Stimulated activated CD8-positive, alpha-beta memory T cell treated with anti-CD3 and anti-CD28 coated beads, Interleukin-12 subunit alpha, Interleukin-12 subunit beta, amount 100 ng/mL, for 24 hours (primary cell): ENCODE data around the gene SETDB1.
"Not testable (repeated sequence)": the region's sequence is repeated elsewhere in the genome, so short reads cannot be mapped to it uniquely, and the experiment has no call there.

ENCODE experiments used
- DNase-seq: peaks from one replicate; pipeline ENCODE4 v3.0.0-alpha.2; 2020; ENCODE audit errors: extremely low read depth

SETDB1 gene

GRCh38 chr1:150926097-150926741 is at the start of gene SETDB1:
SETDB1 (plus strand) TSS chr1:150926363; CDS start chr1:150927715, 1,352 bp downstream.
- DNase-seq: peak; percentile 88

GRCh38 chr1:150878931-150879330 is 47.2 kb upstream of the SETDB1 start:
- DNase-seq: not testable (repeated sequence)

DNA sequence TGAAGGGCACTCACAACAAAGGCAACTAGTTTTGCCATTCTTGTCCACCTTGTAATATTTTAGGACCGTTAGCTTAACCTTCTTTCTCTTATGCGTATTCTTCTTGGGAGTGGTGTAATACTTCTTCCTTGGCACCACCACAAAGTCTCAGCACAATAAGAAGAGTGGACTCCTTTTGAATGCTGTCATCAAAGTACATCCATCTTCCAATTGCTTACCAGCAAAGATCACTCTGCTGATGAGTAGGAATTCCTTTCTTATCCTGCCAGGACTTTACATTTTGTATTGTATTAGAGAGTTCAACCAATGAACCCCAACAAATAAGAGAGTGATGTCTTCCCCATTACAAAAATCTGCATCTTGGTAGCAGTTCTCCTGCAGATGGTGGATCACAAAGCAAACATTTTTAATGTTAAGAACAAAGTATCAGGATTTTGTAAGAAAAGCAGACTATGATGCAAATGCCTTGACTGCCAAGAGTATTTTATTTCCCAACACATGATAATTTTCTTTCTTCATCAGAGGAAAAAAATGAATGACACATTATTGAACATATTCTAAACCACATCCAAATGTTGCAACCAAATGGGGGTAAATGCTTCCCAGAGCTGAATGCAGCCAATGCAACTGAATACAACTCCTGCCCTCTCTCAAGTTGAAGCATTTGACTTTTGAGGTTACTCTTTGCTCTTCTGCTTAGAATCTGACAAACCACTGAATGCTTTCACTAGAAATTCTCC is 44.7 kb upstream of the SETDB1 start:
- no peak for DNase-seq

GRCh38 chr1:150883121-150883520 is 43.0 kb upstream of the SETDB1 start:
- not testable (repeated sequence) for DNase-seq

GRCh38 chr1:150887018-150887417 is 39.1 kb upstream of the SETDB1 start, which contains the start of gene CTXND2:
CTXND2 (plus strand) TSS chr1:150887136; CDS start chr1:150912315, 25,179 bp downstream.
- DNase-seq: no peak

GRCh38 chr1:150888727-150889126 is 37.4 kb upstream of the SETDB1 start:
- DNase-seq: no peak

DNA sequence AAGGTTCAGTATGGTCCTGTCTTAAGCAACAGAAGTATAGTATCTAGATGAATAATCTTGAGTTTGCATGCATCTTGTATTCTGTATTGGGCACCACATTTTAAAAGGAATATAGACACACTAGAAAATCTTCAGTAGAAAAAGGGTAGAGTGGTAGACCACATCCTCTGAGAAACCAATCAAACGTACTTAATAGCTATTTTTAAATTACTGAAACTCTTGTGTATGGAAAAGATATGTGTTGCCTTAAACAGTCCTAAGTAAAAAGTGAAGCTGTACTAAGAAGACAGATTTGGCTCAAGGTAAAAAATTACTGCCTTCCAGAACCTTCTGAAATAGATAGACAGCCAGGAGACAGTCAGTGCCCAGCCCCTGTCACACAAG is 36.1 kb upstream of the SETDB1 start:
- no peak for DNase-seq

GRCh38 chr1:150893336-150893913 is 32.7 kb upstream of the SETDB1 start:
- DNase-seq: no peak

DNA sequence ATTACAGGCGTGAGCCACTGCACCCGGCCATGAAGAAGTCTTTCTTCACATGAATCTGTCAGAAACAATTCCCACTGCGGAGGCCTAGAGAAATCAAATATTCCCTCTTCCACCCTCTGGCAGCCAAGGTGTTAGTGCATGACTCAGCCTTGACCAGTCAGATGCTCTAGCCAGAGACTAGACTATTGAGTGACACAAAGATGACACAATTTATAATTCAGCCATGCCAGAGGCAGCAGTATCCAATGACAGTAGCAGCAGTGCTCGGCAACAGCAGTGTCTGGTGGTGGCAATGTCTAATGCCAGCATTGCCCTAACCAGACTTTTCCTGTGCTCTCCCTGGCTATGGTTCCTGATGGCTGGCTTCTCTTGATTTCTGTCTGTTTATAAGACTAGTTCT is 30.5 kb upstream of the SETDB1 start:
- no peak for DNase-seq

GRCh38 chr1:150899795-150900194 is 26.4 kb upstream of the SETDB1 start:
- DNase-seq: not testable (repeated sequence)

GRCh38 chr1:150902346-150902745 is 23.8 kb upstream of the SETDB1 start:
- no peak for DNase-seq

DNA sequence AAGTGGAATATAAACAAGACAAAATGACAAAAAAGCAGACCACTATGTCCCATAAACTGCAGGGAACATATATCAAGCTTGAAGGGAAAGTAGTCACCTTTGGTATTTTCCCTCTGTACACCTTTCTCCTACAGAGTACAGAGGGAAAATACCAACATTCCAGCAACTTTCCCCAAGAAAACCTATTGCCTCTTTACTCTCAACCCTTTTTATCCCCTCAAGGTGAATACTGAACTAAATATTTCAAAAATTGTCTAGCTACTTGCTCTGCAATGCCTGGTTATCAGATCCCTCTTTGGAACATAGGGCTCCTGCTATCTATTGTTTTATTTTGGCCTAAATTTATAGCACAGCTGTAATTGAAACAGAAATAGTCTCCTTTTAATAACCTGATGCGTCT is 23.4 kb upstream of the SETDB1 start:
- no peak for DNase-seq

- DNase-seq: no peak
Observed at GRCh38 chr1:150905301-150905700, 20.9 kb upstream of the SETDB1 start.

DNA sequence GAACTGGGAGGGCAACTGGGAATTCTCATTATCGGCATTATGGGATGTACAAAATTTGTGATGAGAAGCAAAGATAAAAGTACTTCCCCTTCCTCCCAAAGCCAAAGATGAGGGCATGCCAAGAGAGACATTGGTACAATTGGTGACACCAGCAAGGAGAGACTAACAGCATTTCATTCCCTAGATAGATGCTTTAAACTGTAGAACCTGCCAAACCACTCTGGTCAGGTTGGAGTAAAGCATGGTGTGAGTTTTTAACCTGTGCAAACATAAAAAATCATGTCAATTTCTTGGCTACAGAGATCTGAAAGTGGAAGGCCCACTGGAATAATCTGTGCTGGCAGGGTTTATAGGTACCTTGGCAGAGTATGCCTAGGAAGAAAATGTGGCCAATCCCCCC is 19.8 kb upstream of the SETDB1 start:
- no peak for DNase-seq

- no peak for DNase-seq
Observed at GRCh38 chr1:150906813-150907212, 19.4 kb upstream of the SETDB1 start.

GRCh38 chr1:150909585-150910180 is 16.5 kb upstream of the SETDB1 start:
- no peak for DNase-seq

DNA sequence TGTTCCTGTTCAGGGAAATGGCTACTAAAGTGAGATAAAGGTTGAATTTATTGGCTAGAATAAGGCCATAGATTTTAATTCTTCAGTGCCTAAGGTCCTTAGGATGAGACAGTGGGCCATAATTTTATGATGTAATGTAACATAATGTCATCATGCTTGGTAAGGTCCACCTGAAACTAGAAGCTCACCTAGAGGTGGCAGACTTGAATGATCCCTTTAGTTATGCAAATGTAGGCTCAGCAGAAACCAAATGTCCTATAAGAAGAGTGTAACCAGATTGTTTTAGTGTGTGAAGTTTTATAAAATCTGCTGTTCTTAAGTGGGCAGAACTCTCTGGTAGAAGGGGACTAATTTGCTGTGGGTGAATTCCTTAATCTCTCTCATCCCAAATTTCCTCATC is 13.5 kb upstream of the SETDB1 start:
- DNase-seq: no peak

DNA sequence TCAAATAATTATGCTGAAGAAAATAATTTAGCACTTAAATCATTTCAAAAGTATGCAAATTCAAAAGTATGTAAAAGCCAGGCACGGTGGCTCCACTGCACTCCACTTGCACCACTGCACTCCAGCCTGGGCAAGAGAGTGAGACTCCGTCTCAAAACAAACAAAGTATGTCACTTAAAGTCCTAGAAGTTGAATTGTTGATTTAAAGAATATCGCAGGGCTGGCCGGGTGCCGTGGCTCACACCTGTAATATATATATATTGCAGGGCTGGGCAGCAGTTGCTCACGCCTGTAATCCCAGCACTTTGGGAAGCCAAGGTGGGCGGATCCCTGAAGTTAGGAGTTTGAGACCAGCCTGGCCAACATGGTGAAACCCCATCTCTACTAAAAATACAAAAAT is 8.8 kb upstream of the SETDB1 start:
- DNase-seq: no peak

- DNase-seq: peak; percentile 65
Observed at GRCh38 chr1:150922519-150922975, 3.6 kb upstream of the SETDB1 start.

DNA sequence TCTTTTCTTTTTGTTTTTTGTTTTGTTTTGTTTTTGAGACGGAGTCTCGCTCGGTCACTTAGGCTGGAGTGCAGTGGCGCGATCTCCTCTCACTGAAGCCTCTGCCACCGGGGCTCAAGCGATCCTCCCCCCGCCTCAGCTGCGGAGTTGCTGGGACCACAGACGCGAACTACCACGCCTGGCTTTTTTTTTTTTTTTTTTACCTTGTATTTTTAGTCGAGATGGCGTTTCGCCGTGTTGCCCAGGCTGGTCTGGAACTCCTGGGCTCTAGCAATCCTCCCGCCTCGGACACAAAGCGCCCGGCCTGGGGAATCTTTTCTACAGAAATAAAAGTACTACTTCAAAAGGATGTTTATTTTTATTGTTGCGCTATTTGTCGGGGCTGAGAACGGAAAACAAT is 1.1 kb upstream of the SETDB1 start:
- no peak for DNase-seq

DNA sequence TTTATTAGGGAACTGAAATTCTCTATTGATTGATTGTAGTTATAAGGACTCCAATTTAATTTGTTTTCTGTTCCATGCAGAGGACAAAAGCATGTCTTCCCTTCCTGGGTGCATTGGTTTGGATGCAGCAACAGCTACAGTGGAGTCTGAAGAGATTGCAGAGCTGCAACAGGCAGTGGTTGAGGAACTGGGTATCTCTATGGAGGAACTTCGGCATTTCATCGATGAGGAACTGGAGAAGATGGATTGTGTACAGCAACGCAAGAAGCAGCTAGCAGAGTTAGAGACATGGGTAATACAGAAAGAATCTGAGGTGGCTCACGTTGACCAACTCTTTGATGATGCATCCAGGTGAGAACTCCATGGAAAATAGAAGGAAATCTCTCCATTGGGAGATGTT is 1.5 kb downstream of the SETDB1 start:
- no peak for DNase-seq

DNA sequence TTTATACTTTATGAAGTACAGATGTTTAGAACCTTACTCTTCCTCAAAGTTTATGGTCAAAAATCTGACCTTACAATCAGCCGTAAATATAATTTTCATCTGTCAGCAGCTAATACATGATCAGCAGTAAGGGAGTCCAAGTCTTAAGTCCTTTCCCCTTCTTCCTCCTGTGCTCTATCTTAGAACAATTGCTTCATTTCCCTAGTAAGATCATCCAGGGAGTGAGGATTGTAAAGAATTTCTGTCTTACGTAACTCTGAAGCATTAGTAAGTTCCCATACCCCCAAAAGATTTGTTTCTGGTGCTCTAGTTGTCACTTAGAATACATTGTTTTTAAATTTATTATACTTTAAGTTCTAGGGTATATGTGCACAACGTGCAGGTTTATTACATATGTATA is 2.1 kb downstream of the SETDB1 start:
- no peak for DNase-seq

DNA sequence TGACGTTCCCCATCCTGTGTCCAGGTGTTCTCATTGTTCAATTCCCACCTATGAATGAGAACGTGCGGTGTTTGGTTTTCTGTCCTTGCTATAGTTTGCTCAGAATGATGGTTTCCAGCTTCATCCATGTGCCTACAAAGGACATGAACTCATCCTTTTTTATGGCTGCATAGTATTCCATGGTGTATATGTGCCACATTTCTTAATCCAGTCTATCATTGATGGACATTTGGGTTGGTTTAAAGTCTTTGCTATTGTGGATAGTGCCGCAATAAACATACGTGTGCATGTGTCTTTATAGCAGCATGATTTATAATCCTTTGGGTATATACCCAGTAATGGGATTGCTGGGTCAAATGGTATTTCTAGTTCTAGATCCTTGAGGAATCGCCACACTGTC is 2.6 kb downstream of the SETDB1 start:
- not testable (repeated sequence) for DNase-seq
